Stimulated activated naive CD8-positive, alpha-beta T cell treated with anti-CD3 and anti-CD28 coated beads, Interleukin-15, amount 100 ng/mL, for 72 hours (primary cell): ENCODE measurements around the gene LRRC71.
A peak's percentile ranks its signal among the peaks of the same experiment; 100 is the strongest.

Experiments
- ATAC-seq: fragments of 150-1000 bp; cut with Tn5 transposase; 2 replicates; pipeline ENCODE4 v1.10.0; 2021; ENCODE audit warnings: mild to moderate bottlenecking, moderate library complexity
- DNase-seq, 2 donors: peaks; one replicate each; pipeline ENCODE4 v3.0.0; 2021 to 2022
- H3K27ac Mint-ChIP-seq, 2 donors: one replicate each; pipeline ENCODE4 v1.8.0; 2022; ENCODE audit warnings: mild to moderate bottlenecking in 2 of 2, mixed read lengths in 2 of 2, moderate library complexity in 2 of 2
- H3K27me3 Mint-ChIP-seq: one replicate; pipeline ENCODE4 v1.8.0; 2022; ENCODE audit warnings: mixed read lengths
- H3K4me1 Mint-ChIP-seq: one replicate; pipeline ENCODE4 v1.8.0; 2022; ENCODE audit warnings: mild to moderate bottlenecking, mixed read lengths
- H3K4me3 Mint-ChIP-seq, 2 donors: one replicate each; pipeline ENCODE4 v1.8.0; 2022; ENCODE audit warnings: mild to moderate bottlenecking in 2 of 2, mixed read lengths in 2 of 2, moderate library complexity in 1 of 2
- H3K9me3 Mint-ChIP-seq, 2 donors: one replicate each; pipeline ENCODE4 v1.8.0; 2022; ENCODE audit warnings: mixed read lengths in 2 of 2

The LRRC71 gene

GRCh38 chr1:156920233-156921052 is at the start of gene LRRC71:
Gene LRRC71, plus strand, starts transcription at chr1:156920632. Its CDS starts 172 bp downstream, at chr1:156920804.
- ATAC-seq (peak; percentile 87), DNase-seq (peak; percentile 77 to 82)
- Mint-ChIP-seq H3K27me3 (peaks cover 81% of the 10 kb centered on the region), H3K27ac (no peak within 1 kb of the TSS), H3K4me3 (peak within 1 kb of the TSS; percentile 25 to 48), H3K4me1 (peaks cover 22% of the 10 kb centered on the region), H3K9me3 (no peaks in the 10 kb centered on the region)

- Mint-ChIP-seq H3K4me3 (no peak overlapping the region), H3K4me1 (peaks cover 12% of the 10 kb centered on the region), H3K27me3 (peaks cover 46% of the 10 kb centered on the region), H3K27ac (no peak overlapping the region), H3K9me3 (no peaks in the 10 kb centered on the region)
- no peak for ATAC-seq
- DNase-seq: no peak
Measured at GRCh38 chr1:156873659-156874058, 46.8 kb upstream of the LRRC71 start.

- peak overlapping the region in 1 of 2 donors; percentile 13 for H3K27ac Mint-ChIP-seq
- peaks cover 44% of the 10 kb centered on the region for H3K27me3 Mint-ChIP-seq
- ATAC-seq (no peak), DNase-seq (no peak)
- H3K4me1 Mint-ChIP-seq: peaks cover 12% of the 10 kb centered on the region
- no peaks in the 10 kb centered on the region for H3K9me3 Mint-ChIP-seq
- no peak overlapping the region for H3K4me3 Mint-ChIP-seq
Measured at GRCh38 chr1:156874142-156874541, 46.3 kb upstream of the LRRC71 start.

- H3K27ac Mint-ChIP-seq: peak overlapping the region in 1 of 2 donors; percentile 13
- H3K27me3 Mint-ChIP-seq: peaks cover 38% of the 10 kb centered on the region
- no peak for ATAC-seq
- H3K4me1 Mint-ChIP-seq: peaks cover 8% of the 10 kb centered on the region
- no peak for DNase-seq
- no peak overlapping the region for H3K4me3 Mint-ChIP-seq
- H3K9me3 Mint-ChIP-seq: no peaks in the 10 kb centered on the region
Measured at GRCh38 chr1:156874572-156875340, 45.7 kb upstream of the LRRC71 start.

- no peak for ATAC-seq
- no peaks in the 10 kb centered on the region for H3K9me3 Mint-ChIP-seq
- H3K4me1 Mint-ChIP-seq: peaks cover 3% of the 10 kb centered on the region
- peaks cover 37% of the 10 kb centered on the region for H3K27me3 Mint-ChIP-seq
- H3K27ac Mint-ChIP-seq: no peak overlapping the region
- H3K4me3 Mint-ChIP-seq: no peak overlapping the region
- no peak for DNase-seq
Measured at GRCh38 chr1:156875341-156875615, 45.2 kb upstream of the LRRC71 start.

GRCh38 chr1:156876281-156876680 is 44.2 kb upstream of the LRRC71 start:
- Mint-ChIP-seq H3K4me3 (no peak overlapping the region), H3K27me3 (peaks cover 47% of the 10 kb centered on the region)

GRCh38 chr1:156877433-156878170 is 42.8 kb upstream of the LRRC71 start:
- no peaks in the 10 kb centered on the region for H3K9me3 Mint-ChIP-seq
- no peak overlapping the region for H3K4me3 Mint-ChIP-seq
- peak overlapping the region in 1 of 2 donors; percentile 66 for H3K27ac Mint-ChIP-seq
- peaks cover 54% of the 10 kb centered on the region for H3K27me3 Mint-ChIP-seq
- DNase-seq (no peak), ATAC-seq (no peak)
- H3K4me1 Mint-ChIP-seq: no peaks in the 10 kb centered on the region

More at GRCh38 chr1:156876281-156876680, 44.2 kb upstream of the LRRC71 start:
- no peak for DNase-seq
- H3K27ac Mint-ChIP-seq: no peak overlapping the region
- H3K4me1 Mint-ChIP-seq: no peaks in the 10 kb centered on the region
- ATAC-seq: peak; percentile 16
- no peaks in the 10 kb centered on the region for H3K9me3 Mint-ChIP-seq

- DNase-seq (no peak), ATAC-seq (no peak)
- Mint-ChIP-seq H3K9me3 (no peaks in the 10 kb centered on the region), H3K4me3 (no peak overlapping the region), H3K27me3 (peaks cover 52% of the 10 kb centered on the region), H3K27ac (no peak overlapping the region), H3K4me1 (no peaks in the 10 kb centered on the region)
Measured at GRCh38 chr1:156879876-156880275, 40.6 kb upstream of the LRRC71 start.

- Mint-ChIP-seq H3K27me3 (peaks cover 47% of the 10 kb centered on the region), H3K4me1 (no peaks in the 10 kb centered on the region), H3K9me3 (no peaks in the 10 kb centered on the region), H3K4me3 (no peak overlapping the region), H3K27ac (peak overlapping the region in 1 of 2 donors; percentile 36)
- ATAC-seq (no peak), DNase-seq (no peak)
Measured at GRCh38 chr1:156880473-156880872, 40.0 kb upstream of the LRRC71 start.

- peaks cover 52% of the 10 kb centered on the region for H3K27me3 Mint-ChIP-seq
- peak overlapping the region in 1 of 2 donors; percentile 72 for H3K27ac Mint-ChIP-seq
Measured at GRCh38 chr1:156881101-156881500, 39.3 kb upstream of the LRRC71 start.

GRCh38 chr1:156881663-156882062 is 38.8 kb upstream of the LRRC71 start:
- Mint-ChIP-seq H3K27ac (no peak overlapping the region), H3K4me3 (no peak overlapping the region), H3K9me3 (no peaks in the 10 kb centered on the region), H3K4me1 (no peaks in the 10 kb centered on the region), H3K27me3 (peaks cover 58% of the 10 kb centered on the region)
- ATAC-seq (no peak), DNase-seq (no peak)

More at GRCh38 chr1:156881101-156881500, 39.3 kb upstream of the LRRC71 start:
- Mint-ChIP-seq H3K4me1 (no peaks in the 10 kb centered on the region), H3K9me3 (no peaks in the 10 kb centered on the region), H3K4me3 (no peak overlapping the region)
- no peak for DNase-seq
- no peak for ATAC-seq

GRCh38 chr1:156882543-156882942 is 37.9 kb upstream of the LRRC71 start:
- ATAC-seq: no peak

GRCh38 chr1:156883919-156884318 is 36.5 kb upstream of the LRRC71 start:
- Mint-ChIP-seq H3K27me3 (peaks cover 66% of the 10 kb centered on the region), H3K4me1 (no peaks in the 10 kb centered on the region), H3K4me3 (no peak overlapping the region), H3K9me3 (no peaks in the 10 kb centered on the region), H3K27ac (no peak overlapping the region)
- DNase-seq: no peak
- no peak for ATAC-seq

More at GRCh38 chr1:156882543-156882942, 37.9 kb upstream of the LRRC71 start:
- Mint-ChIP-seq H3K27me3 (peaks cover 64% of the 10 kb centered on the region), H3K9me3 (no peaks in the 10 kb centered on the region), H3K27ac (no peak overlapping the region), H3K4me3 (no peak overlapping the region), H3K4me1 (no peaks in the 10 kb centered on the region)
- DNase-seq: no peak

GRCh38 chr1:156884560-156885184 is 35.8 kb upstream of the LRRC71 start:
- Mint-ChIP-seq H3K27ac (peak overlapping the region in 1 of 2 donors; percentile 9), H3K27me3 (peaks cover 74% of the 10 kb centered on the region)

GRCh38 chr1:156885314-156885713 is 35.1 kb upstream of the LRRC71 start:
- DNase-seq: no peak
- no peak for ATAC-seq
- Mint-ChIP-seq H3K9me3 (no peaks in the 10 kb centered on the region), H3K4me3 (no peak overlapping the region), H3K27me3 (peaks cover 73% of the 10 kb centered on the region), H3K4me1 (no peaks in the 10 kb centered on the region), H3K27ac (no peak overlapping the region)

More at GRCh38 chr1:156884560-156885184, 35.8 kb upstream of the LRRC71 start:
- DNase-seq: no peak
- Mint-ChIP-seq H3K4me1 (no peaks in the 10 kb centered on the region), H3K9me3 (no peaks in the 10 kb centered on the region), H3K4me3 (no peak overlapping the region)
- ATAC-seq: no peak
